ENCODE data around the gene PTPN3.

DNA sequence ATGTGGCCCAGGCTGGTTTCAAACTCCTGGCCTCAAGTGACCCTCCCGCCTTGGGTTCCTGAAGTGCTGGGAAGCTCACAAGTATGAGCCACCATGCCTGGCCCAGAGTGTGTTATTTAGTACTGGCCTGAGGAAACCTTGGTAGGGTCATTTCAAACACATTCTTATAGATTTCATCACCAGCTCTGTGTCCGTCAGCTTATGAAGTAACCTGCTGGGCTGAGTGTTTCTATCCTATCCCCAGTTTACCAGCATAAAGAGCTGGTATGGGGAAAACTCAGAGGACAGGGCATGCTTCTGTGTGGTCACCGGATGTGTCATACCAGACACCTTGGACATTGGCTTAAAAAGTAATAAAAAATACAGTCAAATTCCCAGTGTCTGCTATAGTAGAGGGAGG is 45.3 kb downstream of the PTPN3 start:
- TF ChIP-seq POLR2A (IDR thresholded peaks at IDR 0.05; ENCODE audit: low read length), result no peak
- no peak for TF ChIP-seq GATA1 (IDR thresholded peaks at IDR 0.05; ENCODE audit: low read depth, low read length)

Measured in erythroblast (primary cell).